HCT116 (cell line): Measurements from ENCODE around the gene ACTR3. TPM values are rescaled to one million over a fixed set of nuclear protein-coding genes. Genes with fewer than 3 reads are reported as not detected.
"Not testable (repeated sequence)": the region's sequence is repeated elsewhere in the genome, so short reads cannot be mapped to it uniquely, and the experiment has no call there.

Experiments used
- ATAC-seq: fragments of 200-7000 bp; cut with Tn5 transposase; 2 replicates; pipeline ENCODE4 v1.9.1; 2020; ENCODE audit warnings: mild to moderate bottlenecking, moderate library complexity
- BruUV-seq: library from RNA; stranded (reverse); fragments of 400-500 nt; replicated peaks from 2 replicates; lab custom pipeline; 2021; lab: Mats Ljungman, UMichigan
- CTCF ChIA-PET: fragments of 300-600 bp; sonication (Branson Sonifier 250); formaldehyde crosslinking; loops from one replicate; lab custom pipeline; 2021; ENCODE audit warnings: antibody characterized with exemption; lab: Charles Lee
- POLR2A ChIA-PET: fragments of 300-600, 350-600 bp; sonication (Branson Sonifier 250); formaldehyde crosslinking; loops from one replicate; lab custom pipeline; 2021; ENCODE audit warnings: antibody characterized with exemption; lab: Charles Lee
- RAD21 ChIA-PET, 2 experiments: fragments of 300-600 bp; sonication (Branson Sonifier 250); formaldehyde crosslinking; loops; one replicate each; lab custom pipeline; 2023; ENCODE audit warnings: low total read pairs in 2 of 2; ENCODE audit not compliant: uncharacterized antibody in 2 of 2, unreplicated experiment in 2 of 2, low non-redundant PET in 1 of 2; lab: Charles Lee
- DNase-seq: peaks from one replicate; pipeline ENCODE4 v3.0.0-alpha.2; 2010; ENCODE audit warnings: low read depth, low spot score
- H2AFZ ChIP-seq: fragments of 200-600 bp; shearing (Covaris generic), sonication (generic); 2 replicates; pipeline ENCODE4 v1.6.1; 2017; ENCODE audit warnings: low read depth, mixed run types, mixed read lengths, antibody characterized with exemption, low read length; ENCODE audit not compliant: poor library complexity, severe bottlenecking
- H3K27ac ChIP-seq: 2 replicates; pipeline ENCODE4 v1.5.1; 2012; ENCODE audit warnings: low read depth, low read length
- H3K27me3 ChIP-seq: fragments of 200-600 bp; sonication (generic); 2 replicates; pipeline ENCODE4 v1.6.1; 2016; ENCODE audit warnings: mixed run types, low read length, mixed read lengths; ENCODE audit not compliant: insufficient read depth
- H3K36me3 ChIP-seq, 2 experiments: fragments of 200-500 bp in 1 of 2; fragments of 200-600 bp in 1 of 2; sonication (Bioruptor generic) in 1 of 2; sonication (generic) in 1 of 2; 2 replicates each; pipeline versions ENCODE4 v1.5.1 to v1.6.1; 2014 to 2016; ENCODE audit warnings: low read length in 2 of 2, inconsistent platforms in 1 of 2, mixed read lengths in 1 of 2, mixed run types in 1 of 2; ENCODE audit not compliant: insufficient read depth in 2 of 2, control insufficient read depth in 1 of 2
- H3K4me1 ChIP-seq, 2 experiments: fragments of 200-600 bp in 1 of 2; sonication (generic) in 1 of 2; 2 replicates each; pipeline versions ENCODE4 v1.5.1 to v1.6.1; 2012 to 2017; ENCODE audit warnings: low read length in 2 of 2, inconsistent platforms in 1 of 2, mild to moderate bottlenecking in 1 of 2, mixed read lengths in 1 of 2, mixed run types in 1 of 2, moderate library complexity in 1 of 2; ENCODE audit not compliant: insufficient read depth in 2 of 2, control insufficient read depth in 1 of 2
- H3K4me2 ChIP-seq: fragments of 200-600 bp; sonication (generic); 2 replicates; pipeline ENCODE4 v1.6.1; 2017; ENCODE audit warnings: mixed run types, low read length, mixed read lengths
- H3K4me3 ChIP-seq, 2 experiments: fragments of 200-600 bp in 1 of 2; sonication (generic) in 1 of 2; replicated peaks in 1 of 2; 2 replicates each; pipeline ENCODE4 v1.5.1; 2011 to 2016; ENCODE audit warnings: low read length in 2 of 2, control low read depth in 1 of 2, low read depth in 1 of 2, mild to moderate bottlenecking in 1 of 2, mixed read lengths in 1 of 2, mixed run types in 1 of 2
- H3K79me2 ChIP-seq: fragments of 200-600 bp; sonication (generic); 2 replicates; pipeline ENCODE4 v1.6.1; 2017; ENCODE audit warnings: mild to moderate bottlenecking, mixed run types, low read length, moderate library complexity, mixed read lengths; ENCODE audit not compliant: insufficient read depth
- H3K9ac ChIP-seq: fragments of 200-600 bp; sonication (generic); 2 replicates; pipeline ENCODE4 v1.6.1; 2016; ENCODE audit warnings: low read length, mixed read lengths
- H3K9me2 ChIP-seq: fragments of 200-600 bp; sonication (generic), shearing (Covaris generic); 2 replicates; pipeline ENCODE4 v1.6.1; 2017; ENCODE audit warnings: mixed run types, mild to moderate bottlenecking, moderate library complexity; ENCODE audit not compliant: insufficient read depth
- H3K9me3 ChIP-seq, 2 experiments: fragments of 200-500 bp in 1 of 2; fragments of 200-600 bp in 1 of 2; sonication (Bioruptor generic) in 1 of 2; sonication (generic) in 1 of 2; 2 replicates each; pipeline ENCODE4 v1.6.1; 2014 to 2017; ENCODE audit warnings: low read length in 2 of 2, mixed read lengths in 2 of 2, inconsistent platforms in 1 of 2, low read depth in 1 of 2, mild to moderate bottlenecking in 1 of 2, mixed run types in 1 of 2, moderate library complexity in 1 of 2; ENCODE audit not compliant: control insufficient read depth in 1 of 2, insufficient read depth in 1 of 2
- H4K20me1 ChIP-seq: fragments of 200-600 bp; sonication (generic), shearing (Covaris generic); 2 replicates; pipeline ENCODE4 v1.6.1; 2017; ENCODE audit warnings: mixed run types, mild to moderate bottlenecking, moderate library complexity; ENCODE audit not compliant: insufficient read depth
- EGR1 ChIP-seq: IDR thresholded peaks from 2 replicates; pipeline ENCODE4 v1.6.1; 2012; ENCODE audit warnings: low read depth
- SP1 ChIP-seq: IDR thresholded peaks from 2 replicates; pipeline ENCODE4 v1.6.1; 2012; ENCODE audit warnings: low read depth
- SRF ChIP-seq: IDR thresholded peaks from 2 replicates; pipeline ENCODE4 v1.6.1; 2012; ENCODE audit warnings: low read depth
- ZBTB33 ChIP-seq: IDR thresholded peaks from 2 replicates; pipeline ENCODE4 v1.6.1; 2011; ENCODE audit warnings: mild to moderate bottlenecking, low read length, moderate library complexity; ENCODE audit not compliant: insufficient replicate concordance; ENCODE audit errors: extremely low read depth
- ZFX ChIP-seq: fragments of 450-650 bp; IDR thresholded peaks from 2 replicates; pipeline ENCODE4 v1.6.1; 2017
- intact Hi-C: fragments of 100-400 bp; cut with micrococcal nuclease; formaldehyde crosslinking; loops from 2 replicates; pipeline ENCODE4 v1.10.0; 2022
- total RNA-seq: library from RNA; stranded (reverse); gene quantifications from one replicate; pipeline ENCODE4 v1.2.1, GENCODE V29; 2021; ENCODE audit not compliant: unreplicated experiment

ACTR3 gene
- total RNA-seq, 1 experiment from 2014 or later, result 232 TPM

- intact Hi-C loops, RAD21 ChIA-PET, CTCF ChIA-PET: not testable (repeated sequence)
Observed at GRCh38 chr2:113950906-113951305, 61.0 kb downstream of the ACTR3 start.

GRCh38 chr2:113961000-113961399 is 71.1 kb downstream of the ACTR3 start:
- H3K36me3 ChIP-seq, result 0 out of 4 replicates have a peak, but pooled peaks cover 0 to 2% of the 10 kb centered on the region in 2 experiments
- no peaks in the 10 kb centered on the region for H3K27me3 ChIP-seq
- no peak overlapping the region for H3K27ac ChIP-seq
- BruUV-seq, result no TSS peak
- no peak overlapping the region for H3K9ac ChIP-seq
- H3K79me2 ChIP-seq, result no peaks in the 10 kb centered on the region
- no peaks in the 10 kb centered on the region for H3K9me3 ChIP-seq
- ChIA-PET CTCF (no interaction called here), RAD21 (no interaction called here), POLR2A (no interaction called here)
- ATAC-seq (no peak), DNase-seq (no peak)
- no peaks in the 10 kb centered on the region for H3K9me2 ChIP-seq
- H4K20me1 ChIP-seq, result no peaks in the 10 kb centered on the region
- H3K4me3 ChIP-seq, result no peak overlapping the region
- H3K4me1 ChIP-seq, result no peaks in the 10 kb centered on the region
- intact Hi-C loops, result loop anchor here (10.0 kb wide), 1 partner anchor 206 kb away; the partner anchor contains the start of gene SLC35F5
- TF ChIP-seq SP1, result no peak
- TF ChIP-seq EGR1, result no peak
- TF ChIP-seq SRF, result no peak
- no peak for TF ChIP-seq ZFX
- no peak for TF ChIP-seq ZBTB33
- no peak overlapping the region for H3K4me2 ChIP-seq
- H2AFZ ChIP-seq, result no peak overlapping the region

More at GRCh38 chr2:113950906-113951305, 61.0 kb downstream of the ACTR3 start:
- H3K79me2 ChIP-seq, H3K4me3 ChIP-seq, DNase-seq, H4K20me1 ChIP-seq, H3K27me3 ChIP-seq, H3K4me1 ChIP-seq, H3K4me2 ChIP-seq, H2AFZ ChIP-seq, POLR2A ChIA-PET, ATAC-seq, H3K9me2 ChIP-seq, H3K9ac ChIP-seq, H3K9me3 ChIP-seq, H3K27ac ChIP-seq, BruUV-seq: not testable (repeated sequence)
- peaks cover 12 to 26% of the 10 kb centered on the region in 2 experiments for H3K36me3 ChIP-seq
